Activated B cell treated with CpG ODN at 0.5 μM for 24 hours (primary cell): Measurements from ENCODE around the gene HHAT. TPM values are rescaled to one million over a fixed set of nuclear protein-coding genes. Genes with fewer than 3 reads are reported as not detected.
"Not testable (repeated sequence)": the region's sequence is repeated elsewhere in the genome, so short reads cannot be mapped to it uniquely, and the experiment has no call there.

ENCODE experiments used
- ATAC-seq: fragments of 200-7000 bp; cut with Tn5 transposase; one replicate; pipeline ENCODE4 v1.10.0; 2021; ENCODE audit warnings: low read depth, mild to moderate bottlenecking, moderate library complexity
- CTCF ChIA-PET: fragments of 350-600 bp; sonication (Branson Sonifier 250); formaldehyde crosslinking; loops from one replicate; lab custom pipeline; 2021; ENCODE audit warnings: antibody characterized with exemption; lab: Charles Lee
- POLR2A ChIA-PET: fragments of 350-600 bp; sonication (Branson Sonifier 250); formaldehyde crosslinking; loops from one replicate; lab custom pipeline; 2021; ENCODE audit warnings: antibody characterized with exemption; lab: Charles Lee
- DNase-seq: peaks from one replicate; pipeline ENCODE4 v3.0.0; 2022
- H3K27ac Mint-ChIP-seq: one replicate; pipeline ENCODE4 v1.8.0; 2020; ENCODE audit warnings: mixed read lengths
- H3K27me3 Mint-ChIP-seq: one replicate; pipeline ENCODE4 v1.8.0; 2021; ENCODE audit warnings: mixed read lengths
- H3K36me3 Mint-ChIP-seq: one replicate; pipeline ENCODE4 v1.8.0; 2021; ENCODE audit warnings: low read depth, mixed read lengths
- H3K4me1 Mint-ChIP-seq: one replicate; pipeline ENCODE4 v1.8.0; 2021; ENCODE audit warnings: mixed read lengths
- H3K4me3 Mint-ChIP-seq: one replicate; pipeline ENCODE4 v1.8.0; 2020; ENCODE audit warnings: mild to moderate bottlenecking, mixed read lengths
- H3K9me3 Mint-ChIP-seq: one replicate; pipeline ENCODE4 v1.8.0; 2020; ENCODE audit warnings: mixed read lengths
- intact Hi-C: fragments of 100-400 bp; cut with micrococcal nuclease; formaldehyde crosslinking; loops from one replicate; pipeline ENCODE4 v1.15.1; 2024
- total RNA-seq: library from RNA; stranded (reverse); gene quantifications from 2 replicates; pipeline ENCODE4 v1.2.3, GENCODE V29; 2022
- TF ChIP-seq, protein P1 (sequence below): fragments of 200-600 bp; IDR thresholded peaks from one replicate; pipeline ENCODE4 v1.8.0; 2022; ENCODE audit warnings: antibody characterized with exemption, mild to moderate bottlenecking

The HHAT gene
- total RNA-seq, 1 donor from 2014 or later: 8.5 TPM

DNA sequence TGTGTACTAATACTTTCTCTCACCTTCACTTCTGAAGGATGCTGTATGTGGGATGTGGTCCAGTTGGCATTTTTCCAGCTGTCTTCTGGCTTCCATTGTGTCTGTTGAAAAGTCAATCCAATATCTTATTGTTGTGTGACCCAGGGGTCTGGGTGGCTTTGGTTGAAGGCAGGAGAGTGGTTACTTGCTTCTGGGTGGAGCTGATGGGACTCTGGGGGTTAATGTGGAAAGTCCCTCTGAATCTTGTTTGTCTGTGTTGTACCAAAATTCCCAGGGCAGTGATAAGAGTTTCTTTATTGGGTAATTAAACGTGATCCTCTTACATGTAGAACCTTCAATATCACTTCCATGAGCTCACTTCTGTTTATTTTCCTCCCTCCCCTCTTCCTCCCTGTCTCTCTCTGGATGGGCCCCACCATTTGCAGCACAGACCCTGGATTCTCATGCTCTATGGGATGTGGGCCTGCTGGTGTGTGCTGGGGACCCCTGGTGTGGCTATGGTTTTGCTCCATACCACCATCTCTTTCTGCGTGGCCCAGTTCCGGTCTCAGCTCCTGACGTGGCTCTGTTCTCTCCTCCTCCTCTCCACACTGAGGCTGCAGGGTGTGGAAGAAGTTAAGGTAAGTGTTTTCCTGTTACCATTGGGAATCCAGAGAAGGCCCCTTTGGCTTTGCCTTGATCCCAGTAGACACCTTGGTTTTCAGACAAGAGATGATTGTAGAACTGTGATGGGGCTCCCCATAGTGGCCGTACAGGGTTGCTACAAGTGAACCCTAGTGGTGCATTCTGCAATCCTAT, 71.5 kb downstream of the HHAT start:
- intact Hi-C loops: loop anchor here (1.0 kb wide), 8 partner anchors 26 to 577 kb away; no protein-coding TSS in a partner anchor
- peak overlapping the region; percentile 9 for H3K27ac Mint-ChIP-seq
- DNase-seq (peak; percentile 31), ATAC-seq (peak; percentile 91)
- TF ChIP-seq, protein P1, sequence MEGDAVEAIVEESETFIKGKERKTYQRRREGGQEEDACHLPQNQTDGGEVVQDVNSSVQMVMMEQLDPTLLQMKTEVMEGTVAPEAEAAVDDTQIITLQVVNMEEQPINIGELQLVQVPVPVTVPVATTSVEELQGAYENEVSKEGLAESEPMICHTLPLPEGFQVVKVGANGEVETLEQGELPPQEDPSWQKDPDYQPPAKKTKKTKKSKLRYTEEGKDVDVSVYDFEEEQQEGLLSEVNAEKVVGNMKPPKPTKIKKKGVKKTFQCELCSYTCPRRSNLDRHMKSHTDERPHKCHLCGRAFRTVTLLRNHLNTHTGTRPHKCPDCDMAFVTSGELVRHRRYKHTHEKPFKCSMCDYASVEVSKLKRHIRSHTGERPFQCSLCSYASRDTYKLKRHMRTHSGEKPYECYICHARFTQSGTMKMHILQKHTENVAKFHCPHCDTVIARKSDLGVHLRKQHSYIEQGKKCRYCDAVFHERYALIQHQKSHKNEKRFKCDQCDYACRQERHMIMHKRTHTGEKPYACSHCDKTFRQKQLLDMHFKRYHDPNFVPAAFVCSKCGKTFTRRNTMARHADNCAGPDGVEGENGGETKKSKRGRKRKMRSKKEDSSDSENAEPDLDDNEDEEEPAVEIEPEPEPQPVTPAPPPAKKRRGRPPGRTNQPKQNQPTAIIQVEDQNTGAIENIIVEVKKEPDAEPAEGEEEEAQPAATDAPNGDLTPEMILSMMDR: no peak
- no peaks in the 10 kb centered on the region for H3K27me3 Mint-ChIP-seq
- H3K36me3 Mint-ChIP-seq: peaks cover 5% of the 10 kb centered on the region
- no peaks in the 10 kb centered on the region for H3K9me3 Mint-ChIP-seq
- ChIA-PET CTCF (interaction anchor here (0.7 to 3.1 kb wide), 16 partner anchors 8 to 540 kb away, joined by 3 to 28 read pairs (median 4); no protein-coding TSS in a partner anchor), POLR2A (interaction anchor here (0.5 to 1.1 kb wide), 3 partner anchors 26 to 72 kb away, joined by 3 to 8 read pairs (median 6); partner anchors contain the start of gene HHAT)
- peak overlapping the region; percentile 5 for H3K4me3 Mint-ChIP-seq
- H3K4me1 Mint-ChIP-seq: peaks cover 9% of the 10 kb centered on the region

DNA sequence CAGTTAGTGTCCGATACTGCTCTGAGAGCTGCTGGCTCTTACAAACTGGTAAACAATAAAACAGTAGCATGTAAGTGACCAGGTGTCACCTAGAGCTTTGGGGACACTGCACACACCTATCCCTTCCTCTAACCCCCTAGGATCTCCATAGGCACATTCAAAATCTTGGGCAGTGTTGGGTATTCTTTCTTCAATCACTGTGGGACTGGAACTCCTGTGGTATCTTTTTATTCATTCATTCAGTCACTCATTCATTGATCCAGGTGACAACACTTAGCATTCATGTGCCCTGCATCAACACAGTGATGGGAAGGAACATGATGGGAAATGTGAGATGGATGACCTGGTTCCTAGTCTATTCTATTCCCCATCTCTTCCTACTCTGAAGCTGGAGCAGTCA, 73.9 kb downstream of the HHAT start:
- no peak overlapping the region for H3K4me3 Mint-ChIP-seq
- H3K9me3 Mint-ChIP-seq: no peaks in the 10 kb centered on the region
- H3K4me1 Mint-ChIP-seq: peaks cover 12% of the 10 kb centered on the region
- intact Hi-C loops: no loop called here
- ChIA-PET CTCF (interaction anchor here (0.7 to 1.6 kb wide), 7 partner anchors 12 to 151 kb away, joined by 3 to 4 read pairs (median 3); no protein-coding TSS in a partner anchor), POLR2A (no interaction called here)
- H3K27ac Mint-ChIP-seq: no peak overlapping the region
- DNase-seq: no peak
- no peak for ATAC-seq
- no peaks in the 10 kb centered on the region for H3K27me3 Mint-ChIP-seq
- H3K36me3 Mint-ChIP-seq: peaks cover 5% of the 10 kb centered on the region
- TF ChIP-seq, protein P1: no peak

DNA sequence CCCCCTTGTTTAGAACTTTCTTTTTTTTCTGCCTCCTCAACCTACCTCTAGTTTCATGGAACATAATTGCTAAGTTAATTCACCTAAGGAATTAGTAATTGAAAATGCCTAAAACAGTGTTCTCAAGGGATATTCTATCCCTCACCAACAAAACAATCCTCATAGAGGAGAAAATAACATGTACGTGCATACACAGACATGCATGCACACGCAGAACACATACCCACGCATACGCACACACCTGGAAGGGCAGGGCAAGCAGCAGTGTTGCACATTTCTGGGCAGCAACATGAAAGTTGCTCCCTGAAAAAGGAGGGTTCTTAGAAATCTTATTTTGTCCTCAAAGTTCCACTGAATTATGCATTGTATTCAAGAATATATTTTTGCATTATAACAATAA, 76.6 kb downstream of the HHAT start:
- DNase-seq (no peak), ATAC-seq (no peak)
- CTCF ChIA-PET: interaction anchor here (0.8 to 2.2 kb wide), 3 partner anchors 72 to 730 kb away, joined by 3 to 9 read pairs (median 5); no protein-coding TSS in a partner anchor
- Mint-ChIP-seq H3K9me3 (no peaks in the 10 kb centered on the region), H3K4me1 (peaks cover 7% of the 10 kb centered on the region), H3K4me3 (no peak overlapping the region), H3K27ac (no peak overlapping the region), H3K27me3 (no peaks in the 10 kb centered on the region), H3K36me3 (peaks cover 5% of the 10 kb centered on the region)
- intact Hi-C loops: loop anchor here (5.0 kb wide), 2 partner anchors 177 to 922 kb away; partner anchors contain the start of gene TRAF5
- POLR2A ChIA-PET: no interaction called here
- TF ChIP-seq, protein P1: no peak

DNA sequence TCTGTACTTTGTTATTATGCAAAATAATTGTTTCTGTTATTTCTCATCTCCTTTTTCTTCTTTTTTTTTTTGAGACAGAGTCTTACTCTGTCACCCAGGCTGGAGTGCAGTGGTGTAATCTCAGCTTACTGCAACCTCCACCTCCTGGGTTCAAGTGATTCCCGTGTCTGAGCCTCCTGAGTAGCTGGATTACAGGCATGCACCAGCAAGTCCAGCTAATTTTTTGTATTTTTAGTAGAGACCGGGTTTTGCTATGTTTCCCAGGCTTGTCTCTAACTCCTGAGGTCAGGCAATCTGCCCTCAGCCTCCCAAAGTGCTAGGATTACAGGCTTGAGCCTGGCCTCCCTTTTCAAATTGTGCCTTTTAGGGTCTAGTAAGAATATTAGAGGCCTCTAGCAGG, 77.6 kb downstream of the HHAT start:
- H3K9me3 Mint-ChIP-seq, H3K27ac Mint-ChIP-seq, POLR2A ChIA-PET, H3K4me3 Mint-ChIP-seq, ATAC-seq, H3K4me1 Mint-ChIP-seq, H3K36me3 Mint-ChIP-seq, H3K27me3 Mint-ChIP-seq, DNase-seq: not testable (repeated sequence)
- intact Hi-C loops: loop anchor here (2.0 to 5.0 kb wide), 3 partner anchors 176 to 921 kb away; partner anchors contain the start of gene TRAF5
- CTCF ChIA-PET: interaction anchor here (0.7 to 2.2 kb wide), 7 partner anchors 16 to 1108 kb away, joined by 3 to 9 read pairs (median 4); partner anchors contain the start of gene KCNH1

DNA sequence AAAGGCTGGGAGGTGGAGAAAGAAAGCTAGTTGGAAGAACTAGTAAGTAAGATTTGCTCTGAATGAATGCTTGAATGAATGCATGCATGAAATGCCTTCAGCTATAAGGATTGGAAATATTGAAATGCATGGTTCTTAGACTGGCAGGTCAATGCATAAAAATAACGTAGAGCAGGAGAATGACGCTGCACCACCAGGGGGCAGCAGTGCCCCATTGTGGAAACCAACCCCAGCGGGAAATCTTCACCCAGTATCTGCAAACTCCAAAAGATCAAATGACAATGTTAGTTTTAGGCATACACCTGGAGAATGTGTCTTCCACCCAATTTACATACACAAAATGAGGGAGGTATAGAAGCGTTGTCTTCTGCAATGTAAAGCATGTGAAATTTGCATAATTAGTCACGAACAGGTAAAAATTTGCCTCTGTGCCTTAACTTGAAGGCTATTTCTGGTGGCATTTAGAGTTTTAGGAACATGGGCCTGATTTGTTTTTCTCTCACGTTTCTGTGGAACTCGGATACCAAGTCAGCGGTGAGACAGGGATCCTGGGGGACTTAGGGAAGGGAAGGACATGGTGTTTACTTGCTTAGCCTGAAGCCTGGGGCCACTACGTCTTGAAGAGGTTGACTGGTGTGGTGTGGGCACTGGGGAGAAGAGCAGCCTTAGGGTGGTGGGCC, 78.6 kb downstream of the HHAT start:
- POLR2A ChIA-PET: no interaction called here
- Mint-ChIP-seq H3K4me1 (peaks cover 4% of the 10 kb centered on the region), H3K4me3 (no peak overlapping the region), H3K27me3 (no peaks in the 10 kb centered on the region), H3K36me3 (peaks cover 3% of the 10 kb centered on the region), H3K27ac (no peak overlapping the region), H3K9me3 (no peaks in the 10 kb centered on the region)
- intact Hi-C loops: loop anchor here (1.0 to 5.0 kb wide), 7 partner anchors 175 to 1248 kb away; partner anchors contain the start of genes KCNH1 and TRAF5
- TF ChIP-seq, protein P1: peak; percentile 98
- ATAC-seq: peak; percentile 68
- CTCF ChIA-PET: interaction anchor here (0.7 to 2.2 kb wide), 5 partner anchors 17 to 1107 kb away, joined by 3 to 9 read pairs (median 5); no protein-coding TSS in a partner anchor
- peak; percentile 62 for DNase-seq
